Loucy (cell line): ENCODE measurements around the gene PHGDH.

Experiments used
- H2AFZ ChIP-seq: fragments of 200-600 bp; sonication (generic); 2 replicates; pipeline ENCODE4 v1.6.0; 2016; ENCODE audit warnings: antibody characterized with exemption, mild to moderate bottlenecking, low read length, moderate library complexity
- H3F3A ChIP-seq: fragments of 200-600 bp; 2 replicates; pipeline ENCODE4 v1.6.0; 2016; ENCODE audit warnings: antibody characterized with exemption, low read depth, mild to moderate bottlenecking
- H3K27me3 ChIP-seq: fragments of 200-600 bp; sonication (generic); 2 replicates; pipeline ENCODE4 v1.6.1; 2014; ENCODE audit warnings: low read length, mild to moderate bottlenecking; ENCODE audit not compliant: insufficient read depth, poor library complexity, severe bottlenecking
- H3K36me3 ChIP-seq: fragments of 200-600 bp; sonication (generic); 2 replicates; pipeline ENCODE4 v1.6.1; 2016; ENCODE audit warnings: low read length; ENCODE audit not compliant: insufficient read depth
- H3K4me1 ChIP-seq: fragments of 200-600 bp; sonication (generic); 2 replicates; pipeline ENCODE4 v1.5.1; 2014; ENCODE audit warnings: low read length, mild to moderate bottlenecking; ENCODE audit not compliant: insufficient read depth, poor library complexity, severe bottlenecking
- H3K4me2 ChIP-seq: fragments of 200-600 bp; sonication (generic); 2 replicates; pipeline ENCODE4 v1.6.0; 2014; ENCODE audit warnings: antibody characterized with exemption, low read length, low read depth, mild to moderate bottlenecking; ENCODE audit not compliant: poor library complexity, severe bottlenecking
- H3K4me3 ChIP-seq: fragments of 200-600 bp; sonication (generic); 2 replicates; pipeline ENCODE4 v1.5.1; 2014; ENCODE audit warnings: low read length, mild to moderate bottlenecking, mixed read lengths; ENCODE audit not compliant: poor library complexity, severe bottlenecking
- H3K79me2 ChIP-seq: fragments of 200-600 bp; sonication (generic); 2 replicates; pipeline ENCODE4 v1.6.1; 2014; ENCODE audit warnings: low read length; ENCODE audit not compliant: insufficient read depth
- H3K9ac ChIP-seq: fragments of 200-600 bp; sonication (generic); 2 replicates; pipeline ENCODE4 v1.6.0; 2014; ENCODE audit warnings: mild to moderate bottlenecking, low read depth, low read length, moderate library complexity; ENCODE audit not compliant: poor library complexity, severe bottlenecking
- H3K9me2 ChIP-seq: fragments of 200-600 bp; sonication (generic); replicated peaks from 2 replicates; pipeline ENCODE4 v1.6.1; 2016; ENCODE audit warnings: low read depth, low read length, mixed read lengths
- H3K9me3 ChIP-seq: fragments of 200-600 bp; sonication (generic); 2 replicates; pipeline ENCODE4 v1.6.1; 2014; ENCODE audit warnings: mild to moderate bottlenecking, antibody characterized with exemption, low read length, low read depth; ENCODE audit not compliant: insufficient read depth
- H4K20me1 ChIP-seq: fragments of 200-600 bp; sonication (generic); 2 replicates; pipeline ENCODE4 v1.6.0; 2014; ENCODE audit warnings: antibody characterized with exemption, low read length, mild to moderate bottlenecking; ENCODE audit not compliant: insufficient read depth, poor library complexity, severe bottlenecking
- CTCF ChIP-seq: fragments of 200-600 bp; sonication (generic); conservative IDR thresholded peaks from 2 replicates; pipeline ENCODE4 v1.5.1; 2014; ENCODE audit warnings: mild to moderate bottlenecking, antibody characterized with exemption, low read length
- EZH2phosphoT487 ChIP-seq: fragments of 200-600 bp; IDR thresholded peaks from 2 replicates; pipeline ENCODE4 v1.6.1; 2018; ENCODE audit warnings: antibody characterized with exemption, mild to moderate bottlenecking, moderate library complexity, borderline replicate concordance

The PHGDH gene

DNA sequence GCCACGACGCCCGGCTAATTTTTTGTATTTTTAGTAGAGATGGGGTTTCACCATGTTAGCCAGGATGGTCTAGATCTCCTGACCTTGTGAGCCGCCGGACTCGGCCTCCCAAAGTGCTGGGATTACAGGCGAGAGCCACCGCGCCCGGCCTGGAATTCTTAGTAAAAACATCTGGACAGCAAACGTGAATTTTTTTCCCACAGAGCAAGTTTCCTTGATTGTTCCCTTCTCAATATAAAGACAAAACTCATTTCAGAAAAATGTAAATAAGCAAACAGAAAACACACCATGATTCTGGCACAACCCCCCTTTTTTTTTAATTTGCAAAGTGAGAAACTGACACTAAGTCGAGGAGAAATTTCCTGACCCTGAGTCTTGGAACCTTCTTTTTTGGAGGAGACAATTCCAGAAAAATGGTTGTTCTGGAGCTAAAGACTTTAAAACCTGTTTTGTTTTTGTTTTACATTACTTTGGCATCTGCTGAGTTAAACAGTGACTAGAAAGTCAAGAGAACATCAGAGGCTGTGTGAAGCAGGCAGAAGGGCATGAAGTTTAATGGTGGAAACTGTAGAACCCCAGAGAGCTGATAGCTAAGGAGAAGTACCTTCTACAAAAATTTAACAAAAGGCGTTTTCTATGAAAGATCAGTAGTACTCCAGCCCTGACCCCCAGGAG, 67.3 kb downstream of the PHGDH start:
- Histone ChIP-seq H3K27me3 (no peaks in the 10 kb centered on the region), H3K9me3 (no peaks in the 10 kb centered on the region), H2AFZ (no peak overlapping the region), H3K36me3 (no peaks in the 10 kb centered on the region), H3F3A (no peaks in the 10 kb centered on the region), H3K9ac (no peak overlapping the region), H3K4me3 (no peak overlapping the region), H3K79me2 (no peaks in the 10 kb centered on the region), H4K20me1 (no peaks in the 10 kb centered on the region), H3K9me2 (no peaks in the 10 kb centered on the region), H3K4me2 (no peak overlapping the region), H3K4me1 (no peaks in the 10 kb centered on the region)
- TF ChIP-seq CTCF, result no peak

DNA sequence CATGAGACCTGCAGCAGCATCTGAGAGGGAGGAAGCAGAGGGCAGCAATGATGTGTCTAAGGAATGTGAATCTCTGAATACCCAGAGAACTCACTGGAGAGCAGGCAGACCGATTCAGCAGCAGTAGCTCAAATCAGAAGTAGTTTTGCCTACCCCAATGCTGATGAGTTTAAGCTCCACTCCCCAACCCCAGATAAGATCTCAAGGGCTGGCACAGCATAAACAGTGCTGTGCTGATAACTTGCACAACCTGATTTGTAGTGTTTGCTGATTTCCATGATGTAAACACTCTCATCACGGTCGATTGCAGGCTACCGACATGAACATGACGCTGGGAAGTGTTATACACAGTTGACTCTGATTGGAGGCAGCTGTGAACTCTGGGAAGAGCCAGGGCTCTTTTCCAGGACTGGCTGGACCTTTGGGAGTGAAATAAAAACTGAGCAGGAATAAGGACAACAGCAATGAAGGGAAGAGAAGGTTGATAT, 68.2 kb downstream of the PHGDH start:
- Histone ChIP-seq H3K4me2 (no peak overlapping the region), H3K9me2 (no peaks in the 10 kb centered on the region), H3F3A (no peaks in the 10 kb centered on the region), H3K36me3 (no peaks in the 10 kb centered on the region), H3K27me3 (no peaks in the 10 kb centered on the region), H3K4me3 (no peak overlapping the region), H3K4me1 (no peaks in the 10 kb centered on the region), H3K9me3 (no peaks in the 10 kb centered on the region), H2AFZ (no peak overlapping the region), H3K9ac (no peak overlapping the region), H3K79me2 (no peaks in the 10 kb centered on the region), H4K20me1 (no peaks in the 10 kb centered on the region)
- TF ChIP-seq CTCF (no peak), EZH2phosphoT487 (no peak)

GRCh38 chr1:119781434-119782210, 69.9 kb downstream of the PHGDH start:
- H3K4me3 ChIP-seq, result no peak overlapping the region
- no peak overlapping the region for H3K9ac ChIP-seq
- H4K20me1 ChIP-seq, result no peaks in the 10 kb centered on the region
- H3K79me2 ChIP-seq, result no peaks in the 10 kb centered on the region
- no peak; the same call in 1 of the 2 replicates for TF ChIP-seq CTCF
- TF ChIP-seq EZH2phosphoT487, result no peak
- H2AFZ ChIP-seq, result no peak overlapping the region
- no peak overlapping the region for H3K4me2 ChIP-seq
- H3K9me3 ChIP-seq, result no peaks in the 10 kb centered on the region
- H3K27me3 ChIP-seq, result no peaks in the 10 kb centered on the region
- no peaks in the 10 kb centered on the region for H3K36me3 ChIP-seq
- no peaks in the 10 kb centered on the region for H3K9me2 ChIP-seq
- H3K4me1 ChIP-seq, result no peaks in the 10 kb centered on the region
- no peaks in the 10 kb centered on the region for H3F3A ChIP-seq
